HG02588 (cell line): ENCODE data around the gene MADD.

Experiments
- ATAC-seq: cut with Tn5 transposase; IDR thresholded peaks from one replicate; pipeline ENCODE4 v1.9.1; 2021; ENCODE audit warnings: mild to moderate bottlenecking, moderate library complexity; ENCODE audit not compliant: unreplicated experiment

The MADD gene

GRCh38 chr11:47378010-47378835 lies 108.3 kb downstream of the MADD start, which contains the start of gene SPI1:
Gene SPI1 (minus strand): TSS chr11:47378547. CDS start chr11:47378353, 194 bp downstream.
- peak; percentile 73 for ATAC-seq

- no peak for ATAC-seq
These were observed 108.9 kb downstream of the MADD start for GRCh38 chr11:47378836-47379170.

GRCh38 chr11:47379317-47379716 lies 109.4 kb downstream of the MADD start:
- ATAC-seq: no peak
